Measurements from ENCODE around the gene TECR. TPM values are rescaled to one million over a fixed set of nuclear protein-coding genes. Genes with fewer than 3 reads are reported as not detected.

Gene TECR
- total and polyA plus RNA-seq, 9 donors, result 71.3 to 133 (median 104) TPM

- Histone ChIP-seq H3K36me3 (ENCODE audit: control insufficient read depth, insufficient read depth, low read length) (peaks cover 40% of the 10 kb centered on the region), H3K4me1 (ENCODE audit: control insufficient read depth, insufficient read depth, low read length) (peaks cover 34% of the 10 kb centered on the region), H3K27me3 (ENCODE audit: control insufficient read depth, insufficient read depth, low read length) (no peaks in the 10 kb centered on the region), H3K4me3 (ENCODE audit: low read length) (no peak overlapping the region), H3K27ac (ENCODE audit: low read length) (no peak overlapping the region), H3K9me3 (replicated peaks; ENCODE audit: control insufficient read depth, low read depth, low read length) (no peaks in the 10 kb centered on the region)
- DNase-seq, result no peak
- 81% methylated on average over 10 of the region's 11 CpGs for WGBS (ENCODE audit: insufficient coverage)
These were observed 37.7 kb downstream of the TECR start for GRCh38 chr19:14567079-14567478.

GRCh38 chr19:14570864-14571527 is 41.6 kb downstream of the TECR start:
- Histone ChIP-seq H3K36me3 (ENCODE audit: control insufficient read depth, insufficient read depth, low read length) (peaks cover 20% of the 10 kb centered on the region), H3K4me1 (ENCODE audit: control insufficient read depth, insufficient read depth, low read length) (peaks cover 20% of the 10 kb centered on the region), H3K4me3 (ENCODE audit: low read length) (peak overlapping the region; percentile 99), H3K27ac (ENCODE audit: low read length) (no peak overlapping the region), H3K9me3 (replicated peaks; ENCODE audit: control insufficient read depth, low read depth, low read length) (no peaks in the 10 kb centered on the region), H3K27me3 (ENCODE audit: control insufficient read depth, insufficient read depth, low read length) (no peaks in the 10 kb centered on the region)
- 47% methylated on average over 21 of the region's 22 CpGs for WGBS (ENCODE audit: insufficient coverage)
- DNase-seq, result no peak

- Histone ChIP-seq H3K9me3 (replicated peaks; ENCODE audit: control insufficient read depth, low read depth, low read length) (no peaks in the 10 kb centered on the region), H3K4me3 (ENCODE audit: low read length) (peak within 1 kb of the TSS; percentile 99), H3K27me3 (ENCODE audit: control insufficient read depth, insufficient read depth, low read length) (no peaks in the 10 kb centered on the region), H3K27ac (ENCODE audit: low read length) (peak within 1 kb of the TSS; percentile 42), H3K4me1 (ENCODE audit: control insufficient read depth, insufficient read depth, low read length) (peaks cover 20% of the 10 kb centered on the region), H3K36me3 (ENCODE audit: control insufficient read depth, insufficient read depth, low read length) (peaks cover 14% of the 10 kb centered on the region)
- peak; percentile 98 for DNase-seq
- WGBS (ENCODE audit: insufficient coverage), result under 1% methylated on average over 34 of the region's 40 CpGs
These were observed 42.5 kb downstream of the TECR start, which contains the start of gene NDUFB7 for GRCh38 chr19:14571695-14572490. NDUFB7 (minus strand) TSS chr19:14572066; CDS start chr19:14572000, 66 bp downstream.

GRCh38 chr19:14575428-14575980 is 46.1 kb downstream of the TECR start:
- no peak overlapping the region for H3K27ac ChIP-seq (ENCODE audit: low read length)
- 93% methylated on average over 3 of the region's 6 CpGs for WGBS (ENCODE audit: insufficient coverage)
- H3K4me1 ChIP-seq (ENCODE audit: control insufficient read depth, insufficient read depth, low read length), result peaks cover 15% of the 10 kb centered on the region
- no peak overlapping the region for H3K4me3 ChIP-seq (ENCODE audit: low read length)
- no peaks in the 10 kb centered on the region for H3K27me3 ChIP-seq (ENCODE audit: control insufficient read depth, insufficient read depth, low read length)
- H3K9me3 ChIP-seq (replicated peaks; ENCODE audit: control insufficient read depth, low read depth, low read length), result no peaks in the 10 kb centered on the region
- no peak for DNase-seq
- H3K36me3 ChIP-seq (ENCODE audit: control insufficient read depth, insufficient read depth, low read length), result no peaks in the 10 kb centered on the region

- no peak for DNase-seq
- Histone ChIP-seq H3K9me3 (replicated peaks; ENCODE audit: control insufficient read depth, low read depth, low read length) (no peaks in the 10 kb centered on the region), H3K27ac (ENCODE audit: low read length) (no peak overlapping the region), H3K36me3 (ENCODE audit: control insufficient read depth, insufficient read depth, low read length) (no peaks in the 10 kb centered on the region), H3K4me1 (ENCODE audit: control insufficient read depth, insufficient read depth, low read length) (peaks cover 7% of the 10 kb centered on the region), H3K4me3 (ENCODE audit: low read length) (no peak overlapping the region), H3K27me3 (ENCODE audit: control insufficient read depth, insufficient read depth, low read length) (no peaks in the 10 kb centered on the region)
- 89% methylated on average over 2 of the region's 8 CpGs for WGBS (ENCODE audit: insufficient coverage)
These were observed 47.0 kb downstream of the TECR start for GRCh38 chr19:14576363-14576762.

- Histone ChIP-seq H3K4me3 (ENCODE audit: low read length) (no peak overlapping the region), H3K4me1 (ENCODE audit: control insufficient read depth, insufficient read depth, low read length) (peaks cover 5% of the 10 kb centered on the region), H3K9me3 (replicated peaks; ENCODE audit: control insufficient read depth, low read depth, low read length) (no peaks in the 10 kb centered on the region), H3K27me3 (ENCODE audit: control insufficient read depth, insufficient read depth, low read length) (no peaks in the 10 kb centered on the region), H3K27ac (ENCODE audit: low read length) (no peak overlapping the region), H3K36me3 (ENCODE audit: control insufficient read depth, insufficient read depth, low read length) (no peaks in the 10 kb centered on the region)
- DNase-seq, result no peak
- no CpG with 5 or more reads among the region's 5 CpGs for WGBS (ENCODE audit: insufficient coverage)
These were observed 47.9 kb downstream of the TECR start for GRCh38 chr19:14577264-14577663.

GRCh38 chr19:14577885-14578427 is 48.6 kb downstream of the TECR start:
- Histone ChIP-seq H3K4me3 (ENCODE audit: low read length) (no peak overlapping the region), H3K27me3 (ENCODE audit: control insufficient read depth, insufficient read depth, low read length) (no peaks in the 10 kb centered on the region), H3K9me3 (replicated peaks; ENCODE audit: control insufficient read depth, low read depth, low read length) (no peaks in the 10 kb centered on the region), H3K4me1 (ENCODE audit: control insufficient read depth, insufficient read depth, low read length) (peaks cover 5% of the 10 kb centered on the region), H3K27ac (ENCODE audit: low read length) (no peak overlapping the region), H3K36me3 (ENCODE audit: control insufficient read depth, insufficient read depth, low read length) (no peaks in the 10 kb centered on the region)
- 35% methylated on average over 2 of the region's 6 CpGs for WGBS (ENCODE audit: insufficient coverage)
- no peak for DNase-seq

GRCh38 chr19:14580623-14581237 is 51.3 kb downstream of the TECR start:
- H3K9me3 ChIP-seq (replicated peaks; ENCODE audit: control insufficient read depth, low read depth, low read length), result no peaks in the 10 kb centered on the region
- no peaks in the 10 kb centered on the region for H3K27me3 ChIP-seq (ENCODE audit: control insufficient read depth, insufficient read depth, low read length)
- no peak overlapping the region for H3K4me3 ChIP-seq (ENCODE audit: low read length)
- no peak overlapping the region for H3K27ac ChIP-seq (ENCODE audit: low read length)
- no CpG with 5 or more reads among the region's 6 CpGs for WGBS (ENCODE audit: insufficient coverage)
- no peaks in the 10 kb centered on the region for H3K36me3 ChIP-seq (ENCODE audit: control insufficient read depth, insufficient read depth, low read length)
- no peaks in the 10 kb centered on the region for H3K4me1 ChIP-seq (ENCODE audit: control insufficient read depth, insufficient read depth, low read length)
- no peak for DNase-seq

- Histone ChIP-seq H3K27me3 (ENCODE audit: control insufficient read depth, insufficient read depth, low read length) (no peaks in the 10 kb centered on the region), H3K36me3 (ENCODE audit: control insufficient read depth, insufficient read depth, low read length) (no peaks in the 10 kb centered on the region), H3K27ac (ENCODE audit: low read length) (no peak within 1 kb of the TSS), H3K4me3 (ENCODE audit: low read length) (no peak within 1 kb of the TSS), H3K9me3 (replicated peaks; ENCODE audit: control insufficient read depth, low read depth, low read length) (no peaks in the 10 kb centered on the region), H3K4me1 (ENCODE audit: control insufficient read depth, insufficient read depth, low read length) (no peaks in the 10 kb centered on the region)
- WGBS (ENCODE audit: insufficient coverage), result 19% methylated on average over 3 of the region's 6 CpGs
- peak; percentile 33 for DNase-seq
These were observed 53.5 kb downstream of the TECR start, which contains the start of gene CLEC17A for GRCh38 chr19:14582894-14583340. CLEC17A (plus strand) TSS chr19:14583084; CDS start chr19:14583161, 77 bp downstream.

Data from muscle of leg (tissue), 11 donors.